ENCODE results near the gene CCR4. TPM values are rescaled to one million over a fixed set of nuclear protein-coding genes. Genes with fewer than 3 reads are reported as not detected.
A peak's percentile ranks its signal among the peaks of the same experiment; 100 is the strongest.

Gene CCR4
- total and polyA plus RNA-seq, 2 of the 8 experiments (the other 6 are each of a cell fraction or from before 2014, with no cell fraction given), result 0.11 to 0.15 TPM

GRCh38 chr3:32940726-32941125 is 10.7 kb upstream of the CCR4 start:
- H2AFZ ChIP-seq (ENCODE audit: low read length), result peak overlapping the region; percentile 77; the same call in 1 of the 2 replicates
- ChIA-PET CTCF (ENCODE audit: partially characterized antibody) (interaction anchor here (1.1 to 2.0 kb wide), 4 partner anchors 38 to 168 kb away, joined by 3 to 6 read pairs (median 4); no protein-coding TSS in a partner anchor), POLR2A (ENCODE audit: partially characterized antibody) (interaction anchor here (1.0 to 1.1 kb wide), 2 partner anchors 35 to 213 kb away, joined by 3 read pairs; no protein-coding TSS in a partner anchor)
- no peak overlapping the region for H4K91ac ChIP-seq (replicated peaks; ENCODE audit: insufficient read length, low read length)
- no peak overlapping the region for H3K9ac ChIP-seq (replicated peaks in 1 of 4; ENCODE audit: extremely low read depth in 1 of 4, low read depth in 3 of 4, low read length in 3 of 4)
- no peaks in the 10 kb centered on the region for H3K23me2 ChIP-seq (ENCODE audit: low read depth, low read length)
- no peaks in the 10 kb centered on the region for H3K36me3 ChIP-seq (ENCODE audit: control insufficient read depth in 2 of 4, insufficient read depth in 4 of 4, low read length in 3 of 4)
- WGBS, 2 experiments (ENCODE audit: extremely low coverage in 1 of 2, insufficient coverage in 1 of 2, insufficient read length in 1 of 2, insufficient replicate concordance in 2 of 2, low coverage in 1 of 2, low lambda C conversion rate in 2 of 2, missing lambda C conversion rate in 1 of 2), result 97% methylated on average over 16 of the region's 16 CpGs; no CpG with 5 or more reads in 1 of the 2 experiments
- H4K8ac ChIP-seq (ENCODE audit: extremely low read depth, insufficient read depth, low read length), result no peak overlapping the region
- no peak overlapping the region for H3K23ac ChIP-seq (ENCODE audit: insufficient read length)
- no peak overlapping the region for H4K5ac ChIP-seq (ENCODE audit: insufficient read length, low read depth, low read length)
- no peaks in the 10 kb centered on the region for H4K20me1 ChIP-seq (replicated peaks in 1 of 2; ENCODE audit: control insufficient read depth in 1 of 2, insufficient read depth in 2 of 2, low read length in 2 of 2)
- H3K79me2 ChIP-seq (ENCODE audit: control insufficient read depth in 1 of 2, insufficient read depth in 2 of 2, low read length in 2 of 2), result no peaks in the 10 kb centered on the region
- DNase-seq (ENCODE audit: low read depth in 1 of 2, low spot score in 2 of 2) (peak in 1 of 2 experiments; percentile 44), FAIRE-seq (no peak)
- H3K18ac ChIP-seq (ENCODE audit: extremely low read depth, low read length), result no peak overlapping the region
- no peak overlapping the region for H3K4ac ChIP-seq (replicated peaks; ENCODE audit: insufficient read length, low read depth, low read length)
- H3K14ac ChIP-seq (ENCODE audit: insufficient read length), result no peak overlapping the region
- H2BK5ac ChIP-seq (ENCODE audit: low read depth, low read length), result no peak overlapping the region
- H3K4me2 ChIP-seq (ENCODE audit: insufficient read depth in 1 of 2, low read depth in 2 of 2, low read length in 2 of 2), result no peak overlapping the region
- 0 out of 2 replicates have a peak overlapping the region, but pooled peaks have one; percentile 43 for H2BK20ac ChIP-seq (ENCODE audit: low read length)
- no peaks in the 10 kb centered on the region for H3K27me3 ChIP-seq (replicated peaks in 1 of 4; ENCODE audit: control insufficient read depth in 3 of 4, extremely low read depth in 1 of 4, insufficient read depth in 3 of 4, low read length in 3 of 4)
- 0 out of 2 replicates have a peak overlapping the region, but pooled peaks have one; percentile 31 for H2BK15ac ChIP-seq (ENCODE audit: low read length)
- no peak overlapping the region for H3K27ac ChIP-seq (ENCODE audit: low read depth, low read length)
- TF ChIP-seq KDM4A (IDR thresholded peaks at IDR 0.05; ENCODE audit: low read depth, low read length, severe bottlenecking), result no peak
- H3K9me3 ChIP-seq (ENCODE audit: insufficient read depth in 2 of 2, low read depth in 1 of 2, low read length in 1 of 2), result peaks cover 0 to 2% of the 10 kb centered on the region in 2 experiments; a peak in 1 of 4 replicates
- H2AK5ac ChIP-seq (ENCODE audit: low read depth, low read length), result no peak overlapping the region
- no peak overlapping the region for H2BK12ac ChIP-seq (ENCODE audit: low read depth, low read length)
- H2BK120ac ChIP-seq (replicated peaks; ENCODE audit: low read depth, low read length), result no peak overlapping the region
- no peak overlapping the region for H3K56ac ChIP-seq (replicated peaks; ENCODE audit: insufficient read length, low read depth, low read length)
- no peaks in the 10 kb centered on the region for H3K79me1 ChIP-seq (ENCODE audit: low read depth, low read length)
- H3K4me3 ChIP-seq (ENCODE audit: extremely low read depth in 1 of 4, insufficient read depth in 2 of 4, low read depth in 3 of 4, low read length in 4 of 4), result no peak overlapping the region
- no peaks in the 10 kb centered on the region for H3K4me1 ChIP-seq (replicated peaks in 1 of 4; ENCODE audit: control insufficient read depth in 3 of 4, insufficient read depth in 4 of 4, low read length in 3 of 4)

Measured in H1 (cell line).